T-helper 1 cell treated with Interleukin-12 subunit alpha and Interleukin-12 subunit beta and Interleukin-4 antibody, amounts not matched to agents 30 μg/mL and 1 μg/mL, for 36 hours (primary cell): Measurements from ENCODE around the gene TGDS.

Experiments
- H3K27ac Mint-ChIP-seq: one replicate; pipeline ENCODE4 v1.8.0; 2021; ENCODE audit warnings: mild to moderate bottlenecking, mixed read lengths
- H3K27me3 Mint-ChIP-seq: one replicate; pipeline ENCODE4 v1.8.0; 2021; ENCODE audit warnings: low read depth, mixed read lengths
- H3K36me3 Mint-ChIP-seq: one replicate; pipeline ENCODE4 v1.8.0; 2021; ENCODE audit warnings: low read depth, mixed read lengths
- H3K4me1 Mint-ChIP-seq: one replicate; pipeline ENCODE4 v1.8.0; 2021; ENCODE audit warnings: low read depth, mixed read lengths
- H3K4me3 Mint-ChIP-seq: one replicate; pipeline ENCODE4 v1.8.0; 2021; ENCODE audit warnings: mild to moderate bottlenecking, moderate library complexity, mixed read lengths
- H3K9me3 Mint-ChIP-seq: one replicate; pipeline ENCODE4 v1.8.0; 2021; ENCODE audit warnings: mixed read lengths

Gene TGDS

GRCh38 chr13:94610475-94610874, 14.5 kb upstream of the TGDS start:
- Mint-ChIP-seq H3K36me3 (peaks cover 41% of the 10 kb centered on the region), H3K4me1 (peaks cover 22% of the 10 kb centered on the region), H3K9me3 (no peaks in the 10 kb centered on the region), H3K27ac (no peak overlapping the region), H3K27me3 (no peaks in the 10 kb centered on the region), H3K4me3 (no peak overlapping the region)

GRCh38 chr13:94609196-94609595, 13.2 kb upstream of the TGDS start:
- no peak overlapping the region for H3K27ac Mint-ChIP-seq
- H3K4me3 Mint-ChIP-seq: no peak overlapping the region
- H3K27me3 Mint-ChIP-seq: no peaks in the 10 kb centered on the region
- H3K4me1 Mint-ChIP-seq: peaks cover 23% of the 10 kb centered on the region
- H3K36me3 Mint-ChIP-seq: peaks cover 38% of the 10 kb centered on the region
- H3K9me3 Mint-ChIP-seq: no peaks in the 10 kb centered on the region

DNA sequence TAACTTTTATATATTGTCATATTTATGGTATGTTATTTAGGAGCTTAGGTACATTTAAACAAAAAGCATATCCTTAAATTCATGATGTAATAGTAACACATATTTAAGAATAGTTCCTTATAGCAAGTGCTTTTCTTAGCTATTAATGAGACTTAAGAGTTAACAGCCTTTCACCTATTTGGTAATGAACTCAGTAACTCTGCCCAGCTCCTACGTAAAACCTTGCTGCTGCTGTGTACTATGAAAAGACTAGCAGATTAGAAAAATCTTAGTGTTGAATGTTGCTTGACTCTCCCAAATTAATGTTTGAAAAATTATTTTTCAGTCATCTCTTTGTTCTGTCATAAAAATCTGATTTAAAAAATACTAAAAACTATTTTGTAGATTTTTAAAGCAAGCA, 12.6 kb upstream of the TGDS start:
- Mint-ChIP-seq H3K9me3 (no peaks in the 10 kb centered on the region), H3K36me3 (peaks cover 38% of the 10 kb centered on the region), H3K27ac (no peak overlapping the region), H3K4me3 (no peak overlapping the region), H3K27me3 (no peaks in the 10 kb centered on the region), H3K4me1 (peaks cover 23% of the 10 kb centered on the region)

- Mint-ChIP-seq H3K27me3 (no peaks in the 10 kb centered on the region), H3K36me3 (peaks cover 37% of the 10 kb centered on the region), H3K4me3 (no peak overlapping the region), H3K27ac (no peak overlapping the region), H3K9me3 (no peaks in the 10 kb centered on the region), H3K4me1 (peaks cover 25% of the 10 kb centered on the region)
Measured at GRCh38 chr13:94607939-94608338, 12.0 kb upstream of the TGDS start.

DNA sequence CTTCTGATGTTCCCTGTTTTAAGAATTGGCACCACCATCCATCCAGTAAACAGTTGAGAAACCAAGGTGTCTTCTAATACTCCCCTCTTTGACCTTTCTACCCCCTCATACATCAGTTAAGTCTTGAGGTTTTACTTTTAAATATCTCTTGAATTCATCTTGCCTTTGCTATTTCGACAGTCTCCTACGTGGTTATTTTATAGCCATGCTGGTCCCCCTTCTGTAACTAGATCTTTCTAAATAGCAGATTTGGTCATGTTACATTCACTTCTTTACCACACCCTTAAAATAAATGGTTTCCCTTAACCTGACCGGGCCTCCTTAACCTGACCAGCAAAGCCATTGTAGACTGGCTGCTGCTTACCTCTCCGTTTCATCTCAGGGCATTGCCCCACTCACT, 11.1 kb upstream of the TGDS start:
- no peaks in the 10 kb centered on the region for H3K27me3 Mint-ChIP-seq
- H3K9me3 Mint-ChIP-seq: no peaks in the 10 kb centered on the region
- H3K36me3 Mint-ChIP-seq: peaks cover 34% of the 10 kb centered on the region
- H3K27ac Mint-ChIP-seq: no peak overlapping the region
- H3K4me1 Mint-ChIP-seq: peaks cover 31% of the 10 kb centered on the region
- no peak overlapping the region for H3K4me3 Mint-ChIP-seq

- Mint-ChIP-seq H3K27ac (peak overlapping the region; percentile 70), H3K36me3 (peaks cover 22% of the 10 kb centered on the region), H3K27me3 (no peaks in the 10 kb centered on the region), H3K9me3 (peaks cover 5% of the 10 kb centered on the region), H3K4me3 (peak overlapping the region; percentile 85), H3K4me1 (peaks cover 31% of the 10 kb centered on the region)
Measured at GRCh38 chr13:94602467-94602866, 6.5 kb upstream of the TGDS start.

DNA sequence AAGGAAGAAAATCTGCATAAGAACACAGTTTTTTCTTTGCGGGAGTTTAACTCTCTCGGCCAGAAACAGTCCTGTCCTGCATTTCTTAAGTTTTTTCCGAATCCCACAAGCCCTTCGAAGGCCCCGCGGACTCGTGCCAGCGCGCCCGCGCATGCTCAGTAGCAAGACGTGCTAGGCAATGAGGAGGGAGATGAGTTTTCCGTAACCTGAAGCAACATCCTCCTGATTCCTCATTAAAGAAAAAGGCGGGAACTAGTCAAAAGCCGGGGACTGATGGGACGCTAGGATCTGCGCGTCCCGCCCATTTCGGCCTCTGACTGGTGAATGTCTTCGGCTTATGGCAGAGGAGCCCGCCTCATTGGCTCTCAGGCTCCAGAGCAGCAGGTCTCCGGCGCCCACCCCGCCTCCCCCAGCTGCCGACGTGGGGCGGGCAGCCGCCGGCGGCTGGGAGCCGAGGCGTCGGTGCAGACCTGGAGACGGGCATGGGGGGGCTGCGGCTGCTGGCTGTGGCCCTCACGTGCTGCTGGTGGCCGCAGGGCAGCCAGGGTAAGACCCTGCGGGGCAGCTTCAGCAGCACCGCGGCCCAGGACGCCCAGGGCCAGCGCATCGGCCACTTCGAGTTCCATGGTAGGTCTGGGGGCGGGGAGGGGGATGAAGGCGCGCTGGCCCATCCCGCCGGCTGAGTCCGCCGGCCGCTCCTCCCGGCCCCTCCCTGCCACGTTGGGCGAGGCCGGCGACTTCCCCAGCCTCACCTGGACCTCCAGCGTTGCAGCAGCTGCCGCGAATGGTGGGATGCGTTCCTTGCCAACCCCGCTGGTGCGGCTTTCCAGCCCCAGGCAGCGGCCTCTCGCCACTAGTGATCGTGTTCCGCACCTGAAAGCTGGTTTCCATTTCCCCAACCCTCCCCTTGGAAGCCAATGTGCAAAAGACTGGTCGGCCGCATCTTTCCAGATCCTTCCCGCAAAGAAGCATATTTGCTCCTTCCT, 5.8 kb upstream of the TGDS start, which contains the start of gene GPR180:
Gene GPR180 (plus strand): TSS at position 412 of the 986 bp plus-strand sequence. CDS start 71 bp downstream, at position 483.
- peaks cover 26% of the 10 kb centered on the region for H3K4me1 Mint-ChIP-seq
- H3K4me3 Mint-ChIP-seq: peak within 1 kb of the TSS; percentile 85
- H3K27ac Mint-ChIP-seq: peak within 1 kb of the TSS; percentile 72
- H3K9me3 Mint-ChIP-seq: peaks cover 5% of the 10 kb centered on the region
- peaks cover 15% of the 10 kb centered on the region for H3K36me3 Mint-ChIP-seq
- H3K27me3 Mint-ChIP-seq: no peaks in the 10 kb centered on the region

- peaks cover 6% of the 10 kb centered on the region for H3K36me3 Mint-ChIP-seq
- H3K27ac Mint-ChIP-seq: no peak overlapping the region
- H3K4me3 Mint-ChIP-seq: no peak overlapping the region
- peaks cover 29% of the 10 kb centered on the region for H3K4me1 Mint-ChIP-seq
- H3K9me3 Mint-ChIP-seq: peaks cover 5% of the 10 kb centered on the region
- H3K27me3 Mint-ChIP-seq: no peaks in the 10 kb centered on the region
Measured at GRCh38 chr13:94599877-94600276, 3.9 kb upstream of the TGDS start.

GRCh38 chr13:94598281-94598680, 2.3 kb upstream of the TGDS start:
- Mint-ChIP-seq H3K27me3 (no peaks in the 10 kb centered on the region), H3K27ac (no peak overlapping the region), H3K36me3 (peaks cover 8% of the 10 kb centered on the region), H3K9me3 (peaks cover 5% of the 10 kb centered on the region), H3K4me1 (peaks cover 39% of the 10 kb centered on the region), H3K4me3 (no peak overlapping the region)

DNA sequence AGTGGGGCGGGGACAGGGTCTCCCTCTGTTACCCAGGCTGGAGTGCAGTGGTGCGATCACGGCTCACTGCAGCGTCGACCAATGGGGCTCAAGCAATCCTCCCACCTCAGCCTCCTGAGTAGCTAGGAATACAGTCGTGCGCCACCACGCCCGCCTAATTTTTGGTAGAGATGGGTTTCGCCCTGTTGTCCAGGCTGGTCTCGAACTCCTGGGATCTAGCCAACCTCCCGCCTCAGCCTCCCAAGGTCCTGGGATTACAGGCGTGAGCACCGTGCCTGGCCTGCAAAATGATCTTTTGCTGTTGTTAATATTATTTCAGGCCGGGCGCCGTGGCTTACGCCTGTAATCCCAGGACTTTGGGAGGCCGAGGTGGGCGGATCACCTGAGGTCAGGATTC, 621 bp upstream of the TGDS start:
- Mint-ChIP-seq H3K4me1 (peaks cover 30% of the 10 kb centered on the region), H3K36me3 (peaks cover 10% of the 10 kb centered on the region), H3K27ac (peak overlapping the region; percentile 91), H3K4me3 (peak overlapping the region; percentile 95), H3K9me3 (peaks cover 5% of the 10 kb centered on the region), H3K27me3 (no peaks in the 10 kb centered on the region)

DNA sequence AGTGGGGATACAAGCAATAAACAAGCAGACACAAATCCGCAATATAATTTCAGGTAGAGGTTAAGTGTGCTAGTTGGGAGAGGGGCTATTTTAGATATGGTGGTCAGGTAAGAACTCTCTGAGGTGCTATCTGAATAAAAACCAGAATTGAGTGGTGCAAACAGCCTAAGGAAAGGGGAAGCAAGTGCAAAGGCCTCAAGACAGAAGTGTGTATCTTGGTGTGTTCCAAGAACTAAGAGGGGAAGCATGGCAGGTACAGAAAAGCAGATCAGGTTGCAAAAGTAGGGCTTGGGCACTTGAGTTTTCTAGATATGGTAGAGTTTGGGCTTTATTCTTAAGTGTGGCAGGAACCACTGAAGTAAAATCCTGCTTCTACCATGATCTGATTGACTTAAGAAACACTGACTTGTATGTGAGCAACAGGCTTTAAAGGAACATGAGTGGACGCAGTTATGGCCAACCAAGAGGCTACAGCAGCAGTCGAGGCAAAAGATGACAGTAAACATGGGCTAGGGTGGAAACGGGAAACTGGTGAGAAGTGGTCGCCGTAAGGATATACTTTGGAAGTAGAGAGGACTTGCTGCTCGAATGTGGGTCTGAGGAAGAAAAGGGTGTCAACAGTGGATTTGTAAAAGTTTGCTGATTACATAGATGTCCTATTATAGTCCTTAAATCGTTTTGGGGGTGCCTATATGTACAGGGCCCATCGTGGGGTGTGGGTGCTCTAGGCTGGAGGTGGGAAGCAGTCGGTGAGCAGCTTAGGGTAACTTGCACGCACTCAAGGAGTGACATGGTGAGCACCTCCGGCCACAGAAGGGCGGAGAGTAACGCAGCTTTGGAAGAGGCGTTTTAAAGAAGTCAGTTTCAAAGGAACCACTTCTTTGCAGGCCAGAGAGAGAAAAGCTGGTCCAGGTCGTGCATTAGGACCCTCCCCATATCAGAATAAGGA, 677 bp downstream of the TGDS start:
- H3K9me3 Mint-ChIP-seq: no peaks in the 10 kb centered on the region
- peaks cover 26% of the 10 kb centered on the region for H3K4me1 Mint-ChIP-seq
- H3K4me3 Mint-ChIP-seq: peak overlapping the region; percentile 95
- H3K27me3 Mint-ChIP-seq: no peaks in the 10 kb centered on the region
- H3K36me3 Mint-ChIP-seq: peaks cover 9% of the 10 kb centered on the region
- peak overlapping the region; percentile 91 for H3K27ac Mint-ChIP-seq

DNA sequence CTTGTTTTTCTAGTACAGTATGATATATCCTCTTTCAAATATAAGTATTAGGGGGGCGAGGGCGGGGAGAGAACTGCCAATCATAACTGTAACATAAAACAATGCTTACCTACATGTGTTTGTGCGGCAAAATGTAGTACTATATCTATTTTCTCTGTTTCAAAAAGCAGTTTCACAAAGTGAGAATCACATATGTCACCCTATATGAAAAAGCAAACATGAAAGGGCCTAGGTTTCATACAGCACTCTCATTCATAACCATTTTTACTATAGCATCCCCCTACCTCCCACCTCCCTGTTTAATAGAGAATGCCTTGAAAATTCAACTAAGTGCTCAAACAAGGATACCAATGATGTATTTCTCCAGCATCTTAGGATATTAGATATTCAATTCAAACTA, 5.2 kb downstream of the TGDS start:
- Mint-ChIP-seq H3K27me3 (no peaks in the 10 kb centered on the region), H3K4me1 (peaks cover 29% of the 10 kb centered on the region), H3K36me3 (peaks cover 27% of the 10 kb centered on the region), H3K4me3 (no peak overlapping the region), H3K27ac (no peak overlapping the region), H3K9me3 (no peaks in the 10 kb centered on the region)

DNA sequence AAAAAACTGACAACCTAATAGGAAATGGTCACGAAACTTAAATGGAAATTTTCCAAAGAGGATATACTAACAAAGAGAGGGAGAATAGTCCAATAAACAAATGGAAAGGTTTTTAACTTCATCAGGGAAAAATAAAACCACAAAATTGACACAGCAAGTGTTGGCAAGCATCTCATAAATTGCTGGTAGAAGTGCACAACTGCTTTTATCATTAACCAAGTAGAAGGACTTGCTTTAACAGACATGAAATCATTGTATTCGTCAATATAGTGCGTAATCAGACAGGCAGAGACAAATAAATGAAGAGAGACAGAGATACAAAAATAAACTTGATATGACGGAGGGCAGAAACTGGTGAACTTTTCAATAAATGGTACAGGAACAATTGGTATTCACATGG, 7.4 kb downstream of the TGDS start:
- H3K36me3 Mint-ChIP-seq: peaks cover 30% of the 10 kb centered on the region
- H3K9me3 Mint-ChIP-seq: no peaks in the 10 kb centered on the region
- no peaks in the 10 kb centered on the region for H3K27me3 Mint-ChIP-seq
- peaks cover 16% of the 10 kb centered on the region for H3K4me1 Mint-ChIP-seq
- no peak overlapping the region for H3K4me3 Mint-ChIP-seq
- H3K27ac Mint-ChIP-seq: no peak overlapping the region

GRCh38 chr13:94586371-94586770, 9.6 kb downstream of the TGDS start:
- no peak overlapping the region for H3K27ac Mint-ChIP-seq
- H3K9me3 Mint-ChIP-seq: no peaks in the 10 kb centered on the region
- H3K27me3 Mint-ChIP-seq: no peaks in the 10 kb centered on the region
- H3K4me3 Mint-ChIP-seq: no peak overlapping the region
- H3K4me1 Mint-ChIP-seq: peaks cover 16% of the 10 kb centered on the region
- peaks cover 41% of the 10 kb centered on the region for H3K36me3 Mint-ChIP-seq
